ENCODE results near the gene POU5F1. TPM values are rescaled to one million over a fixed set of nuclear protein-coding genes. Genes with fewer than 3 reads are reported as not detected.

POU5F1 gene
- total RNA-seq, 2 donors from 2014 or later, result 4.9 to 37.6 TPM

DNA sequence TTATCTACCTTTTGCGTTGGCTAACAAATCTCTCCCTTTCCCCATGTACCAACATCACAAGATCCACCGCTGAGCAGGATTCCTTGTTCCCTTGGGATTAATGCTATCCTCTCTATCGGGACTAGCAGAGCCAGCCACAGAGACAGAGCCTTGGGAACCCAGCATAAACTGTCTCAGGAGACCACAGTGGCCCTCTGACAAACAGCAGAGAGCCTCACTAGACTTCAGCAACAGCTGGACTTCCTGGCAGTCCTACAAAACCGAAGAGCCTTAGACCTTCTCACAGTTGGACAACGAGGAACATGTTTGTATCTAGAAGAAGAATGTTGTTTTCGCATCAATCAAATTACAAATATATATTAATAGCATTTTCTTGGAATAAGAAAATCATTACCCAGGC is 39.6 kb upstream of the POU5F1 start:
- H3K4me1 ChIP-seq, result peaks cover 39% of the 10 kb centered on the region
- intact Hi-C loops (cut with DNase I), result no loop called here
- no peak overlapping the region for H3K4me3 ChIP-seq
- no peak for TF ChIP-seq POLR2A (IDR thresholded peaks at IDR 0.05)
- TF ChIP-seq CTCF (IDR thresholded peaks at IDR 0.05), result no peak
- H3K9me3 ChIP-seq, result no peaks in the 10 kb centered on the region
- DNase-seq (no peak), ATAC-seq (no peak)
- H3K27me3 ChIP-seq, result no peaks in the 10 kb centered on the region
- peak overlapping the region in 3 of 4 donors; percentile 58 to 81 (median 69) for H3K27ac ChIP-seq
- WGBS, 2 donors, result 17 to 23% methylated on average over 6 of the region's 6 CpGs
- no peaks in the 10 kb centered on the region for H3K36me3 ChIP-seq (replicated peaks in 1 of 2; ENCODE audit: insufficient read depth in 1 of 2, low read depth in 2 of 2)

DNA sequence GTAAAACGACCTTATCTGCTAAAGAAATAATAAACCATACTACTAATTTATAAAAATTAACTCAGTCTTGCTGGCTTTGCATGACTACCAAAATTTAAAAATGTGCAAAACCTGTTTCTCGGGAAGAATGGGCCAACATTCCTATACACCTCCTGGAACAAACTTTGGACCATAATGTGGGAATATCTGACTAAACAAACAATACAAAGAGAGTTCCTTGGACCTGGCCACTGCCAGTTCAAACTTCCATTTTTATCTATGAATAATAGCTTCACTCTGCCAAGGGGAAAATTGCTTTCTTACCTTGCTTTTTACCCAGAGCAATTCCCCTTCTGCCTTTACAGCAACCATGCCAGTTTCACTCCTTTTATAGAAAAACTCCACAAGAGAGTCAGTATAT is 38.7 kb upstream of the POU5F1 start:
- Histone ChIP-seq H3K9me3 (no peaks in the 10 kb centered on the region), H3K36me3 (replicated peaks in 1 of 2; ENCODE audit: insufficient read depth in 1 of 2, low read depth in 2 of 2) (no peaks in the 10 kb centered on the region), H3K27me3 (no peaks in the 10 kb centered on the region), H3K4me3 (no peak overlapping the region), H3K27ac (peak overlapping the region in 3 of 4 donors; percentile 58 to 81 (median 69)), H3K4me1 (peaks cover 46% of the 10 kb centered on the region)
- peak in 2 of 4 donors; percentile 51 to 63 for DNase-seq
- WGBS, 2 donors, result 12 to 16% methylated on average over 2 of the region's 2 CpGs
- ATAC-seq, result peak; percentile 90
- intact Hi-C loops (cut with DNase I), result no loop called here
- TF ChIP-seq POLR2A (IDR thresholded peaks at IDR 0.05) (no peak), CTCF (IDR thresholded peaks at IDR 0.05) (no peak)

DNA sequence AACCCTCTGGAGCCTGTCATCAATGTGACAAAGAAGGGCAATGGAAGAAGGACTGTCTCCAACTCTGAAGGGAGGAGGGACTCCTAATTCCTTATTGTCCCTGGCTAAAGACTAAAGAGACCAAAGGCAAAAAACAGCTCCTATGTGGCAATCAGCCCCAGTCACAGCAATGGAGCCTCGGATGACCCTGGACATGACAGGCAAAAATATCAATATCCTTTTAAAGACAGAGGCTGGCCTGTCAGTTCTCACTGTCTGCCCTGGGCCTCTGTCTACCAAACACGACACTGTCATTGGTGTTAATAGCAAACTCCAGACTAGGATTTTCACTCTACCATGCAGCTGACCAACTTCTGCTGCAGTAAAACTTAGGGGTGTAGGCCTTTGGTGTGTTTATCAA is 38.0 kb upstream of the POU5F1 start:
- WGBS, 2 donors, result 5 to 25% methylated on average over 2 of the region's 2 CpGs
- no peaks in the 10 kb centered on the region for H3K9me3 ChIP-seq
- intact Hi-C loops (cut with DNase I), result no loop called here
- H3K36me3 ChIP-seq (replicated peaks in 1 of 2; ENCODE audit: insufficient read depth in 1 of 2, low read depth in 2 of 2), result no peaks in the 10 kb centered on the region
- peaks cover 48% of the 10 kb centered on the region for H3K4me1 ChIP-seq
- DNase-seq, result no peak
- no peaks in the 10 kb centered on the region for H3K27me3 ChIP-seq
- ATAC-seq, result no peak
- H3K4me3 ChIP-seq, result no peak overlapping the region
- H3K27ac ChIP-seq, result peak overlapping the region in 3 of 4 donors; percentile 69 to 81 (median 79)
- no peak for TF ChIP-seq POLR2A (IDR thresholded peaks at IDR 0.05)
- TF ChIP-seq CTCF (IDR thresholded peaks at IDR 0.05), result no peak

DNA sequence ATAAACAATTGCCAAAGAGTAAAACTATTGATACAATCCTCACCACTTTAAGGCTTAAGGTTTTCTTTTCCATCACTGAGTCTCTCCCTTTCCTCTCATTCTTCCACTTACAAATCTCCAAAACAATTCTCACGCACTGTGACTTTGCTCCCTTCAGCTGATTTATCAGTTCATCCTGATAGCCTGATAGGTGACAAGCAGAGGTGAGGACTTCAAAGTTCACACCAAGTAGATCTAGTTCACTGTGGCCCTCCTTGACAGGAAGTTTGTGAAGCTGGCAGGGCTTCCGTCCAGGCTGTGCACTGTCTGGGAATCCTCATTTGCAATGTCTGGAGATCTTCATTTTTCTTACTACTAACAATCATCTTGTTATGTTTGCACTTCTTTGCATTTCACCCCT is 35.2 kb upstream of the POU5F1 start:
- no peaks in the 10 kb centered on the region for H3K9me3 ChIP-seq
- no peaks in the 10 kb centered on the region for H3K27me3 ChIP-seq
- peaks cover 65% of the 10 kb centered on the region for H3K4me1 ChIP-seq
- intact Hi-C loops (cut with DNase I), result no loop called here
- 76 to 79% methylated on average over 2 of the region's 2 CpGs for WGBS, 2 donors
- H3K4me3 ChIP-seq, result no peak overlapping the region
- DNase-seq, result no peak
- no peaks in the 10 kb centered on the region for H3K36me3 ChIP-seq (replicated peaks in 1 of 2; ENCODE audit: insufficient read depth in 1 of 2, low read depth in 2 of 2)
- H3K27ac ChIP-seq, result no peak overlapping the region
- TF ChIP-seq CTCF (IDR thresholded peaks at IDR 0.05) (no peak), POLR2A (IDR thresholded peaks at IDR 0.05) (no peak)
- no peak for ATAC-seq

- Histone ChIP-seq H3K4me1 (peaks cover 58% of the 10 kb centered on the region), H3K9me3 (no peaks in the 10 kb centered on the region), H3K36me3 (replicated peaks in 1 of 2; ENCODE audit: insufficient read depth in 1 of 2, low read depth in 2 of 2) (no peaks in the 10 kb centered on the region), H3K4me3 (no peak overlapping the region), H3K27ac (peak overlapping the region in 3 of 4 donors; percentile 75 to 92 (median 90)), H3K27me3 (no peaks in the 10 kb centered on the region)
- 81 to 83% methylated on average over 2 to 4 of the region's 4 CpGs for WGBS, 2 donors
- intact Hi-C loops (cut with DNase I), result no loop called here
- no peak for TF ChIP-seq CTCF (IDR thresholded peaks at IDR 0.05)
- TF ChIP-seq POLR2A (IDR thresholded peaks at IDR 0.05), result no peak
- ATAC-seq (no peak), DNase-seq (no peak)
Observed at GRCh38 chr6:31204751-31205145, 34.3 kb upstream of the POU5F1 start.
